Kidney epithelial cell (primary cell): Measurements from ENCODE around the gene MUC2. TPM values are rescaled to one million over a fixed set of nuclear protein-coding genes. Genes with fewer than 3 reads are reported as not detected.

Source experiments
- DNase-seq: peaks from one replicate; pipeline ENCODE4 v3.0.0-alpha.2; 2010; ENCODE audit warnings: low read depth
- H3K27me3 ChIP-seq: 2 replicates; pipeline ENCODE4 v1.6.0; 2011; ENCODE audit warnings: low read length; ENCODE audit not compliant: control insufficient read depth, insufficient read depth
- H3K36me3 ChIP-seq: 2 replicates; pipeline ENCODE4 v1.5.1; 2011; ENCODE audit warnings: low read length; ENCODE audit not compliant: control insufficient read depth, insufficient read depth
- H3K4me3 ChIP-seq: 2 replicates; pipeline ENCODE4 v1.5.1; 2011; ENCODE audit warnings: low read depth, mild to moderate bottlenecking, control low read depth, low read length
- total RNA-seq: library from RNA; depleted of rRNA; stranded (reverse); fragments of >200 nt; gene quantifications from 2 replicates; pipeline ENCODE4 v1.2.3, GENCODE V29; 2015
- TF ChIP-seq, protein P1 (sequence below): IDR thresholded peaks from 2 replicates; pipeline ENCODE4 v1.5.1; 2011; ENCODE audit warnings: mild to moderate bottlenecking, moderate library complexity, low read length, control low read depth, inconsistent platforms; ENCODE audit not compliant: insufficient read depth, poor library complexity, severe bottlenecking

The MUC2 gene
- total RNA-seq, 1 donor from 2014 or later, result not detected

DNA sequence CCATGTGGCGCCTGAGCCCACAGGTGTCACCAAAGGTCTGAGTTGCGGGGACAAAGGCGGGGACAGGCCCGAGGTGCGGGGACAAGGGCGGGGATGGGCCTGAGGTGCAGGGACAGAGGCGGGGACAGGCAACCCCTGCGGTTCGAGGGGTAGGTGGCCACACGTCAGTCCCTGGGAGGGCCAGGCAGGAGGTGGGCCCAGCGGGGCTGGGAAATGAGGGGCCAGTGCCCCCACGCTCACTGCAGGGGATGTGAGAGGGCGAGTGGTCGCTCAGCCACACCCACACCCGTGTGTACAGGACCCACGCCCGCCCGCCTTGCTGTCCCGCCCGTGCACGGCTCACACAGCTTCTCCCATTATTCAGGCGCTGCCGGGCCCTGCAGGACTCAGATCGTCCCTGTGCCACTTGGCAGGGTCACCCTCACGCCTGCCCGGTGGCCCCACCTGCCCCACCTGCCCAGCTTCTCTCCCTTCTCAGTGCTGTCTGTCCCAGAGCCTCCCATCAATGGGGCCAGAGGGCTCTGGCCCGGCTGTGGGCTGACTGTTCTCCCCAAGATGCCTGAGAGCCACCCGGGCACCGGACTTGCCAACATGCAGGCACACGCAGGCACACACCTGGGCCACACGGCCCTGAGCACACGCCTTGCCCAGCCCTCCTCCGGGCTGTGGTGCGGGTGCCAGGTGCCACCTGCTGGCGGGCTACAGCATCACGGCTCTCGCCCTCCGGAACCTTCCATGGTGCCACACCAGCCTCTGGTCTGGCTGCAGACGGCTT, 23.9 kb upstream of the MUC2 start:
- H3K4me3 ChIP-seq, result no peak overlapping the region
- no peak for DNase-seq
- TF ChIP-seq, protein P1, sequence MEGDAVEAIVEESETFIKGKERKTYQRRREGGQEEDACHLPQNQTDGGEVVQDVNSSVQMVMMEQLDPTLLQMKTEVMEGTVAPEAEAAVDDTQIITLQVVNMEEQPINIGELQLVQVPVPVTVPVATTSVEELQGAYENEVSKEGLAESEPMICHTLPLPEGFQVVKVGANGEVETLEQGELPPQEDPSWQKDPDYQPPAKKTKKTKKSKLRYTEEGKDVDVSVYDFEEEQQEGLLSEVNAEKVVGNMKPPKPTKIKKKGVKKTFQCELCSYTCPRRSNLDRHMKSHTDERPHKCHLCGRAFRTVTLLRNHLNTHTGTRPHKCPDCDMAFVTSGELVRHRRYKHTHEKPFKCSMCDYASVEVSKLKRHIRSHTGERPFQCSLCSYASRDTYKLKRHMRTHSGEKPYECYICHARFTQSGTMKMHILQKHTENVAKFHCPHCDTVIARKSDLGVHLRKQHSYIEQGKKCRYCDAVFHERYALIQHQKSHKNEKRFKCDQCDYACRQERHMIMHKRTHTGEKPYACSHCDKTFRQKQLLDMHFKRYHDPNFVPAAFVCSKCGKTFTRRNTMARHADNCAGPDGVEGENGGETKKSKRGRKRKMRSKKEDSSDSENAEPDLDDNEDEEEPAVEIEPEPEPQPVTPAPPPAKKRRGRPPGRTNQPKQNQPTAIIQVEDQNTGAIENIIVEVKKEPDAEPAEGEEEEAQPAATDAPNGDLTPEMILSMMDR, result peak; percentile 96
- H3K36me3 ChIP-seq, result no peaks in the 10 kb centered on the region
- H3K27me3 ChIP-seq, result peaks cover 37% of the 10 kb centered on the region

DNA sequence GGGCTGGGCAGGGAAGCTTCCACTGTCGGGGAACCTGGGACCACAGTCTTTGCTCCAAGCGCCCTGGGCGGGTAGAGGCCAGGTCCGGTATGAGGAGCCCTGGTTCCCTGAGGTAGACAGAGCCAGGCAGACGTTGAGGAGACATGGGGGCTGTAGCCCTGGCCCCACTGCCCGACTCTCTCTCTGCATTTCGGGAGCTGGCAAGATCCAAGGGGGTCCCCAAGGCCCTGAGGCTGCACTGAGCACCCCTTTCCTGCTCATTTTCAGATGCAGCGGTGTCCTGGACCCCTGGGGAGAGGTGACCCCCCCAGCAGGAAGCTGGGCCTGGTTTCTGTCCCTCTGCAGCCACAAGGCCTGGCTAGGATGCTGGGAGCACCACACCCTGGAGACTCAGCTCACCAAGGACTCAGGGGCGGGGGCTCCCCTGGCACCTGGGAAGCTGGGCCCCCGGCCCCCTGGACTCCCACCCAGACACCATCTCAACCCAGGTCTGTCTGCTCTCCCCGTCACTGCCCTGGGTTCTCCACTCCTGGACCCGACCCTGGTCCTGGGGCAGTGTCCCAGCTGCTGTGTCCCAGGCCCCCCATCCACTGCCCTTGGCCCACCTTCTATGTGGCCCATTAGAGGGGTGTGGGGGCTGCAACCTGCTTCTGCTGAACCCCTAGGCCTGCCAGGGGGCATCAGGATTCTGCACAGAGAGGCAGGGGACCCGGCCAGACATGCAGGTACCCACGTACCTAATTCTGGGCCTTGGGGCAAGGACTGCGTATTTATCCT, 23.1 kb upstream of the MUC2 start:
- Histone ChIP-seq H3K4me3 (no peak overlapping the region), H3K27me3 (peaks cover 45% of the 10 kb centered on the region)
- DNase-seq, result no peak

GRCh38 chr11:1052133-1053011, 22.3 kb upstream of the MUC2 start:
- Histone ChIP-seq H3K36me3 (no peaks in the 10 kb centered on the region), H3K27me3 (peaks cover 44% of the 10 kb centered on the region), H3K4me3 (no peak overlapping the region)
- TF ChIP-seq, protein P1, result no peak
- DNase-seq, result no peak

More for the DNA sequence above, 23.1 kb upstream of the MUC2 start:
- TF ChIP-seq, protein P1, result no peak
- H3K36me3 ChIP-seq, result no peaks in the 10 kb centered on the region

GRCh38 chr11:1053121-1053901, 21.4 kb upstream of the MUC2 start:
- DNase-seq, result no peak
- H3K27me3 ChIP-seq, result peaks cover 39% of the 10 kb centered on the region
- H3K4me3 ChIP-seq, result no peak overlapping the region
- TF ChIP-seq, protein P1, result no peak
- no peaks in the 10 kb centered on the region for H3K36me3 ChIP-seq
